ENCODE results near the gene PARD3. TPM values are rescaled to one million over a fixed set of nuclear protein-coding genes. Genes with fewer than 3 reads are reported as not detected.

The PARD3 gene
- total and polyA plus RNA-seq, 12 donors: 17.0 to 93.8 (median 47.3) TPM

DNA sequence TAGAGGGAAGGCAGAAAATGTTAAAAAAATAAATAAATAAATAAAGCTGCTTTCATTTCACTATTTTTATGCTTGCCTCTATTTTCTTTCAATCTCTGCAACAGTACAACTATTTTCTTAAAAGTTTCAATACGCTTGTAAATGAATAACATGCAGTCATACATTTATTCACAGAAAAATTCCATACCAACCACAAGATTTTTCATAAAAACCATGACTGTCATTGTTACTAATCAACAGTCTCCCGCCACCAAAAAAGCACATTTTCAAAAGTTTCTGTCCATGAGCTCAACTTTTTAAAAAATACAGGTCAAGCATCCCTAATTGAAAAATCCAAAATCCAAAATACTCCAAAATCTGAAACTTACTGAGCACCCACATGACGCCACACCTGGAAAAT lies 5.3 kb downstream of the PARD3 start:
- TF ChIP-seq, protein P1, sequence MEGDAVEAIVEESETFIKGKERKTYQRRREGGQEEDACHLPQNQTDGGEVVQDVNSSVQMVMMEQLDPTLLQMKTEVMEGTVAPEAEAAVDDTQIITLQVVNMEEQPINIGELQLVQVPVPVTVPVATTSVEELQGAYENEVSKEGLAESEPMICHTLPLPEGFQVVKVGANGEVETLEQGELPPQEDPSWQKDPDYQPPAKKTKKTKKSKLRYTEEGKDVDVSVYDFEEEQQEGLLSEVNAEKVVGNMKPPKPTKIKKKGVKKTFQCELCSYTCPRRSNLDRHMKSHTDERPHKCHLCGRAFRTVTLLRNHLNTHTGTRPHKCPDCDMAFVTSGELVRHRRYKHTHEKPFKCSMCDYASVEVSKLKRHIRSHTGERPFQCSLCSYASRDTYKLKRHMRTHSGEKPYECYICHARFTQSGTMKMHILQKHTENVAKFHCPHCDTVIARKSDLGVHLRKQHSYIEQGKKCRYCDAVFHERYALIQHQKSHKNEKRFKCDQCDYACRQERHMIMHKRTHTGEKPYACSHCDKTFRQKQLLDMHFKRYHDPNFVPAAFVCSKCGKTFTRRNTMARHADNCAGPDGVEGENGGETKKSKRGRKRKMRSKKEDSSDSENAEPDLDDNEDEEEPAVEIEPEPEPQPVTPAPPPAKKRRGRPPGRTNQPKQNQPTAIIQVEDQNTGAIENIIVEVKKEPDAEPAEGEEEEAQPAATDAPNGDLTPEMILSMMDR (IDR thresholded peaks at IDR 0.05): no peak
- TF ChIP-seq POLR2A (IDR thresholded peaks at IDR 0.05): no peak
- 86 to 92% (median 87%) methylated on average over 3 of the region's 3 CpGs for WGBS, 4 donors
- H3K27ac ChIP-seq: peak overlapping the region in 1 of 5 donors; percentile 47
- H3K4me1 ChIP-seq (replicated peaks in 1 of 2): peaks cover 3 to 35% of the 10 kb centered on the region in 2 donors
- H3K9me3 ChIP-seq (replicated peaks in 1 of 3): no peaks in the 10 kb centered on the region
- no peaks in the 10 kb centered on the region for H3K36me3 ChIP-seq (replicated peaks in 1 of 2)
- intact Hi-C loops (cut with DNase I): loop anchor here in 1 of 2 donors (10.0 kb wide), 2 partner anchors 85 to 145 kb away; no protein-coding TSS in a partner anchor
- no peaks in the 10 kb centered on the region for H3K27me3 ChIP-seq
- no peak for DNase-seq
- H3K4me3 ChIP-seq: no peak overlapping the region

DNA sequence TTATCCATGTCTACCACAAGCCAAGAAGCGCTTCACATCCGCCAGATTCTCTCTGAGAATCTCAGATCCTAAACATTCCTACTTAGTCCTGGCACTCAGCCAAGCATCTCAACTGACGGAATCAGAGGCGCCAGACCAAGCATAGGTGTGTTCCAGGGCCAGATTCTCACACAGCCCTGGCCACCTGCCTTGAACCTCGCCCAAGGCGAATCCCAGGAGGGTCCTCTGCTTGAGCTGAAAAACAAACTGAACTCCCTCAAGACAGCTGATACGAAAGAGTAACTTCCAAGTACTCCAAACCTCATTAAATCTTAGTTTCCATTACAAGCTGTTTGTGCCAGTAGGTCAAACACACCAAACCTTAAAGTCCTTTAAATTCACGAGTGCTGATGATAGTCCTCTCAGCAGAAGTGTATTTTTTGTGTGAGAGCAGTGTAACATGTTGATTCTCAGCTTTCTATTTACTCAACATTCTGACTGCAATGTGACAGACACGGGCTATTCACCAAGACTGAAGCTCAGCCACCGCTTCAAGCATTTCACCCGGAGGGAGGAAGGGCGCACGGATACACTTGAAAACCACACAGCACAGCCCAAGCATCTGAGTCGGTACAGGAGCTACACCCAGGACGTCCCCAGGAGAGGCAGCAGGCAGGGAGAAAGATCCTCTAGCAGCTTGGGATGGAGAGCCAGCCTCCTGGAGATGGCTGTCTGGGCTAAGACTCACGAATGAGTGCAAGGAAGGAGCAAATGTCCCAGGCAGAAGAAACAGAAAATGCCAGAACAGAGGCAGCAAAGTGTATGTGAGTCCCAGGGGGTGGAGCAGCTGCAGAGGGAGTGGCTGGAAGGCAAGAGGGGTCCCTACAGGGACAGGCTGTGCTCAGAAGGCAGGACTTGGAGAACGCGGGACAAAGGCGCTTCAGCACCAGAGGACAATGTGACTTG lies 6.0 kb downstream of the PARD3 start:
- Histone ChIP-seq H3K4me1 (replicated peaks in 1 of 2) (peaks cover 3 to 35% of the 10 kb centered on the region in 2 donors), H3K36me3 (replicated peaks in 1 of 2) (no peaks in the 10 kb centered on the region), H3K9me3 (replicated peaks in 1 of 3) (no peaks in the 10 kb centered on the region), H3K4me3 (no peak overlapping the region), H3K27me3 (no peaks in the 10 kb centered on the region), H3K27ac (peak overlapping the region in 2 of 5 donors; percentile 3 to 47)
- TF ChIP-seq, protein P1 (IDR thresholded peaks at IDR 0.05): no peak
- TF ChIP-seq POLR2A (IDR thresholded peaks at IDR 0.05): no peak
- 62 to 70% (median 65%) methylated on average over 17 to 19 of the region's 19 CpGs for WGBS, 4 donors
- intact Hi-C loops (cut with DNase I): no loop called here
- peak in 5 of 7 donors; percentile 10 to 58 (median 29) for DNase-seq

DNA sequence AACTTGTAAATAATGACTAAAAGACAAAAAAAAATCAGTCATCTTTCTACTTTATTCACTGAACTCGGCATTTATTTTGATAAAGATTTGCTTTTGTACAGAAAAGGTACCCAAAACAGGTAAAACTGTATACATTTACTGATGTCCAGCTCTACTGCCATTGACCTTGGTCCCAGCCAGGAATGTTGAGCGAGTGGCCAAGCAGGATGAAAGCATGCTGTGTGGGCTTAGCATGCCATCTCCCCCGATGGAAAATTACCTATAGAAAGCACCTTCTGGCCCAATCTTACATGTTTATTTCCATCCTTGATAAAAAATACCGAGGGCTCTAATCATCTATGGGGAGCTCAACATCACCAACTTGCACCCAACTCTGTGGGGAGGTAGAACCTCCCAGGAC lies 6.8 kb downstream of the PARD3 start:
- Histone ChIP-seq H3K36me3 (replicated peaks in 1 of 2) (no peaks in the 10 kb centered on the region), H3K27ac (no peak overlapping the region), H3K4me3 (no peak overlapping the region), H3K27me3 (no peaks in the 10 kb centered on the region), H3K4me1 (replicated peaks in 1 of 2) (peaks cover 0 to 29% of the 10 kb centered on the region in 2 donors), H3K9me3 (replicated peaks in 1 of 3) (no peaks in the 10 kb centered on the region)
- 69 to 82% (median 76%) methylated on average over 3 to 4 of the region's 4 CpGs for WGBS, 4 donors
- TF ChIP-seq POLR2A (IDR thresholded peaks at IDR 0.05): no peak
- TF ChIP-seq, protein P1 (IDR thresholded peaks at IDR 0.05): no peak
- no peak for DNase-seq
- intact Hi-C loops (cut with DNase I): no loop called here

DNA sequence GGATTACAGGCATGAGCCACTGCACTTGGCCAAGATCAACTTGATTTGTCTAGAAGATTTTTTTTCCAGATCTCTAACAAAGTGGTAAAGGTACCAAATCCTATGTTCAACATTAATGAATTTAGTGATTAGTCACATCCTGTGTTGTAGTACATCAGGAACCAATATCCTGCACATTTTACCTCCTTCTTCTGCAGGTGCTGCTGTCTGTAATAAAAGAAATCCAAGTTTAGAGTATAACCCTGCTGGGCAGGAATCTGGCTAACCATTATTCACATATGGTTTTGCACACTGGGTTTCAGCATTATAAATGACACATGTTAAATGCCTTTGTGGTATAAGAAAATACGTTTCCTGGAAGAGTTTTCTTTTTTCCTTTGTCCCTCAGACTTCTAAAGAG lies 10.8 kb downstream of the PARD3 start:
- TF ChIP-seq, protein P1 (IDR thresholded peaks at IDR 0.05): no peak
- TF ChIP-seq POLR2A (IDR thresholded peaks at IDR 0.05): no peak
- Histone ChIP-seq H3K27me3 (no peaks in the 10 kb centered on the region), H3K9me3 (replicated peaks in 1 of 3) (no peaks in the 10 kb centered on the region), H3K4me1 (replicated peaks in 1 of 2) (peaks cover 13 to 28% of the 10 kb centered on the region in 2 donors), H3K27ac (no peak overlapping the region), H3K4me3 (no peak overlapping the region), H3K36me3 (replicated peaks in 1 of 2) (no peaks in the 10 kb centered on the region)
- no peak for DNase-seq
- intact Hi-C loops (cut with DNase I): no loop called here
- 79 to 93% (median 87%) methylated on average over 1 of the region's 1 CpG for WGBS, 4 donors
